NCI-H2081 treated with DMSO at 0.1 percent for 48 hours (cell line): Measurements from ENCODE around the gene ELOVL6.
A peak's percentile ranks its signal among the peaks of the same experiment; 100 is the strongest.
"Not testable (repeated sequence)": the region's sequence is repeated elsewhere in the genome, so short reads cannot be mapped to it uniquely, and the experiment has no call there.

Experiments used
- DNase-seq: peaks from one replicate; lab custom pipeline; 2025; lab: John Stamatoyannopoulos, UW

ELOVL6 gene

GRCh38 chr4:110196871-110197528 lies 1.4 kb downstream of the ELOVL6 start:
- no peak for DNase-seq

- no peak for DNase-seq
Observed at GRCh38 chr4:110196206-110196870, 2.1 kb downstream of the ELOVL6 start.

GRCh38 chr4:110195561-110196205 lies 2.7 kb downstream of the ELOVL6 start:
- DNase-seq, result no peak

GRCh38 chr4:110193822-110194761 lies 4.3 kb downstream of the ELOVL6 start:
- DNase-seq, result peak; percentile 40

GRCh38 chr4:110193287-110193686 lies 5.1 kb downstream of the ELOVL6 start:
- DNase-seq, result not testable (repeated sequence)

- no peak for DNase-seq
Observed at GRCh38 chr4:110190249-110190648, 8.2 kb downstream of the ELOVL6 start.

GRCh38 chr4:110188113-110188512 lies 10.3 kb downstream of the ELOVL6 start:
- DNase-seq, result no peak

- no peak for DNase-seq
Observed at GRCh38 chr4:110184791-110185155, 13.6 kb downstream of the ELOVL6 start.

- DNase-seq, result no peak
Observed at GRCh38 chr4:110184140-110184790, 14.2 kb downstream of the ELOVL6 start.

- no peak for DNase-seq
Observed at GRCh38 chr4:110183643-110184042, 14.8 kb downstream of the ELOVL6 start.

GRCh38 chr4:110183058-110183457 lies 15.4 kb downstream of the ELOVL6 start:
- no peak for DNase-seq

- DNase-seq, result no peak
Observed at GRCh38 chr4:110181890-110182289, 16.5 kb downstream of the ELOVL6 start.

- no peak for DNase-seq
Observed at GRCh38 chr4:110175634-110176033, 22.8 kb downstream of the ELOVL6 start.

GRCh38 chr4:110172972-110173371 lies 25.4 kb downstream of the ELOVL6 start:
- peak; percentile 76 for DNase-seq

- no peak for DNase-seq
Observed at GRCh38 chr4:110171971-110172370, 26.4 kb downstream of the ELOVL6 start.

- DNase-seq, result no peak
Observed at GRCh38 chr4:110170861-110171260, 27.6 kb downstream of the ELOVL6 start.

GRCh38 chr4:110165382-110166286 lies 32.8 kb downstream of the ELOVL6 start:
- DNase-seq, result no peak

- no peak for DNase-seq
Observed at GRCh38 chr4:110164856-110165255, 33.6 kb downstream of the ELOVL6 start.

- no peak for DNase-seq
Observed at GRCh38 chr4:110164251-110164650, 34.2 kb downstream of the ELOVL6 start.

GRCh38 chr4:110163327-110164069 lies 34.9 kb downstream of the ELOVL6 start:
- no peak for DNase-seq
